Keratinocyte (primary cell): ENCODE data around the gene PAIP2B. TPM values are rescaled to one million over a fixed set of nuclear protein-coding genes. Genes with fewer than 3 reads are reported as not detected.

Source experiments
- DNase-seq: peaks from one replicate; pipeline ENCODE4 v3.0.0-alpha.2; 2011; ENCODE audit warnings: low read depth, missing footprints, low spot score
- FAIRE-seq: peaks from 2 replicates; lab custom pipeline; 2011; peaks lifted over from hg19 to GRCh38; lab: Jason Lieb, UNC
- H2AFZ ChIP-seq: 2 replicates; pipeline ENCODE4 v1.6.0; 2012; ENCODE audit warnings: low read length, control low read depth, inconsistent platforms; ENCODE audit not compliant: control insufficient read depth
- H3K27ac ChIP-seq: 2 replicates; pipeline ENCODE4 v1.5.1; 2011; ENCODE audit warnings: low read length; ENCODE audit not compliant: control insufficient read depth, insufficient read depth
- H3K27me3 ChIP-seq: 3 replicates; pipeline ENCODE4 v1.6.0; 2011; ENCODE audit warnings: low read length; ENCODE audit not compliant: control insufficient read depth, insufficient read depth; ENCODE audit errors: extremely low read depth
- H3K36me3 ChIP-seq, 2 experiments: 2 replicates in 1 of 2; 3 replicates in 1 of 2; pipeline ENCODE4 v1.5.1; 2011; ENCODE audit warnings: low read length in 2 of 2, mild to moderate bottlenecking in 1 of 2; ENCODE audit not compliant: control insufficient read depth in 2 of 2, insufficient read depth in 2 of 2; ENCODE audit errors: extremely low read depth in 1 of 2
- H3K4me1 ChIP-seq: 3 replicates; pipeline ENCODE4 v1.5.1; 2011; ENCODE audit warnings: low read length; ENCODE audit not compliant: control insufficient read depth, insufficient read depth; ENCODE audit errors: extremely low read depth
- H3K4me2 ChIP-seq: 3 replicates; pipeline ENCODE4 v1.6.0; 2011; ENCODE audit warnings: low read depth, low read length; ENCODE audit not compliant: control insufficient read depth, insufficient read depth; ENCODE audit errors: extremely low read depth
- H3K4me3 ChIP-seq, 3 experiments: fragments of 200-600 bp in 1 of 3; sonication (generic) in 1 of 3; 2 replicates in 2 of 3; 3 replicates in 1 of 3; pipeline ENCODE4 v1.5.1; 2011 to 2016; ENCODE audit warnings: low read length in 3 of 3, mild to moderate bottlenecking in 3 of 3, control low read depth in 2 of 3, inconsistent platforms in 1 of 3, low read depth in 1 of 3, mixed read lengths in 1 of 3, mixed run types in 1 of 3, moderate library complexity in 1 of 3; ENCODE audit not compliant: control insufficient read depth in 2 of 3, insufficient read depth in 2 of 3; ENCODE audit errors: extremely low read depth in 1 of 3
- H3K79me2 ChIP-seq: 2 replicates; pipeline ENCODE4 v1.6.0; 2012; ENCODE audit warnings: low read length; ENCODE audit not compliant: control insufficient read depth, insufficient read depth
- H3K9ac ChIP-seq: 3 replicates; pipeline ENCODE4 v1.6.0; 2011; ENCODE audit warnings: low read length; ENCODE audit not compliant: control insufficient read depth, insufficient read depth; ENCODE audit errors: extremely low read depth
- H3K9me1 ChIP-seq: 3 replicates; pipeline ENCODE4 v1.6.0; 2011; ENCODE audit warnings: low read length; ENCODE audit not compliant: control insufficient read depth, insufficient read depth; ENCODE audit errors: extremely low read depth
- H3K9me3 ChIP-seq: 2 replicates; pipeline ENCODE4 v1.5.1; 2012; ENCODE audit warnings: low read depth, low read length; ENCODE audit not compliant: control insufficient read depth
- H4K20me1 ChIP-seq: 3 replicates; pipeline ENCODE4 v1.6.0; 2011; ENCODE audit warnings: low read length; ENCODE audit not compliant: control insufficient read depth, insufficient read depth; ENCODE audit errors: extremely low read depth
- CTCF ChIP-seq, 3 experiments: IDR thresholded peaks in 1 of 3; conservative IDR thresholded peaks in 1 of 3; optimal IDR thresholded peaks in 1 of 3; 2 replicates in 2 of 3; 3 replicates in 1 of 3; pipeline versions ENCODE3 to v1.5.1; 2011; ENCODE audit warnings: low read length in 3 of 3, mild to moderate bottlenecking in 3 of 3, moderate library complexity in 2 of 3, control low read depth in 1 of 3, inconsistent platforms in 1 of 3; ENCODE audit not compliant: insufficient read depth in 2 of 3; ENCODE audit errors: extremely low read depth in 1 of 3
- EZH2 ChIP-seq: IDR thresholded peaks from one replicate; pipeline ENCODE4 v1.6.1; 2012; ENCODE audit warnings: inconsistent platforms, mild to moderate bottlenecking, low read length, moderate library complexity
- dilution Hi-C: fragments of 300-500 bp; cut with MboI; formaldehyde crosslinking; loops from one replicate; pipeline ENCODE4 v1.7.0; 2020; ENCODE audit warnings: low sequenced_read_pairs; ENCODE audit not compliant: extremely low pct_ligation_motif_present
- polyA plus RNA-seq, 5 experiments: library from polyadenylated mRNA; depleted of rRNA in 3 of 5; stranded (reverse) in 3 of 5; stranded (forward) in 1 of 5; unstranded in 1 of 5; fragments of >200 nt; gene quantifications; 1 replicate in 1 of 5; 2 replicates in 3 of 5; 3 replicates in 1 of 5; pipeline versions ENCODE4 v1.2.1 to v1.2.3, GENCODE V29; 2011 to 2012; ENCODE audit warnings: missing spikeins in 2 of 5, low read depth in 1 of 5, low replicate concordance in 1 of 5

Gene PAIP2B
- polyA plus RNA-seq, 1 donor (not counting 4 experiments of a cell fraction or from before 2014, with no cell fraction given): 1.7 TPM

GRCh38 chr2:71269511-71270090 lies 42.7 kb upstream of the PAIP2B start:
- Histone ChIP-seq H3K27ac (no peak overlapping the region), H3K36me3 (no peaks in the 10 kb centered on the region), H2AFZ (no peak overlapping the region), H3K27me3 (peaks cover 5% of the 10 kb centered on the region), H3K4me1 (no peaks in the 10 kb centered on the region), H3K9ac (no peak overlapping the region), H4K20me1 (no peaks in the 10 kb centered on the region), H3K9me3 (no peaks in the 10 kb centered on the region), H3K9me1 (no peaks in the 10 kb centered on the region), H3K4me2 (no peak overlapping the region), H3K4me3 (no peak overlapping the region), H3K79me2 (no peaks in the 10 kb centered on the region)
- no peak for DNase-seq
- dilution Hi-C loops: no loop called here
- no peak for FAIRE-seq
- TF ChIP-seq CTCF (optimal IDR thresholded peaks at IDR 0.05 in 1 of 3, IDR thresholded peaks at IDR 0.05 in 1 of 3, conservative IDR thresholded peaks at IDR 0.05 in 1 of 3; ENCODE audit: extremely low read depth in 1 of 3, insufficient read depth in 2 of 3, low read length in 3 of 3): no peak
- no peak for TF ChIP-seq EZH2

DNA sequence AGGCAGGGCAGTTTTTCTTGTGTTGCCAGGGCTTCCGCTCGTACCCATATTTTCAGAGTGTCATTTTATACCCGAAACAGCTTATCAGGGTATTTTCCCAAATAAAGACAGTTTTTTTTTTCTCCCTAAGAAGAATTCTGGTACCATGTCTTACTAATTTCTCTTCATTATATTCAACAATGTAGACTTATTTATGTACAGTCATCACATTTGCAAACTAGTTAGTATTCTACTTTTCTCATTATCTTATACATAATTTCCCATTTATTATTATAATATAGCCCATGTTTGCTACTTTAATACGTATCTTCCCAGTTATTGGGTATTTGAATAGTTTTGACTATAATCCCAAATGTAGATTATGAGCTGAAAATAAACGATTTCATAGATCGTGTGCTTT lies 36.5 kb upstream of the PAIP2B start:
- H3K79me2 ChIP-seq: no peaks in the 10 kb centered on the region
- no peak overlapping the region for H3K9ac ChIP-seq
- dilution Hi-C loops: no loop called here
- FAIRE-seq (no peak), DNase-seq (no peak)
- no peaks in the 10 kb centered on the region for H4K20me1 ChIP-seq
- no peaks in the 10 kb centered on the region for H3K9me1 ChIP-seq
- no peak overlapping the region for H3K4me2 ChIP-seq
- no peak overlapping the region for H2AFZ ChIP-seq
- H3K4me3 ChIP-seq: no peak overlapping the region
- H3K4me1 ChIP-seq: no peaks in the 10 kb centered on the region
- H3K36me3 ChIP-seq: no peaks in the 10 kb centered on the region
- peaks cover 3% of the 10 kb centered on the region for H3K27me3 ChIP-seq
- H3K27ac ChIP-seq: no peak overlapping the region
- H3K9me3 ChIP-seq: no peaks in the 10 kb centered on the region
- TF ChIP-seq EZH2 (no peak), CTCF (optimal IDR thresholded peaks at IDR 0.05 in 1 of 3, IDR thresholded peaks at IDR 0.05 in 1 of 3, conservative IDR thresholded peaks at IDR 0.05 in 1 of 3; ENCODE audit: extremely low read depth in 1 of 3, insufficient read depth in 2 of 3, low read length in 3 of 3) (no peak)
